ENCODE results near the gene EIF4B. TPM values are rescaled to one million over a fixed set of nuclear protein-coding genes. Genes with fewer than 3 reads are reported as not detected.
A peak's percentile ranks its signal among the peaks of the same experiment; 100 is the strongest.

Gene EIF4B
- polyA plus RNA-seq, 1 experiment: 645 TPM

DNA sequence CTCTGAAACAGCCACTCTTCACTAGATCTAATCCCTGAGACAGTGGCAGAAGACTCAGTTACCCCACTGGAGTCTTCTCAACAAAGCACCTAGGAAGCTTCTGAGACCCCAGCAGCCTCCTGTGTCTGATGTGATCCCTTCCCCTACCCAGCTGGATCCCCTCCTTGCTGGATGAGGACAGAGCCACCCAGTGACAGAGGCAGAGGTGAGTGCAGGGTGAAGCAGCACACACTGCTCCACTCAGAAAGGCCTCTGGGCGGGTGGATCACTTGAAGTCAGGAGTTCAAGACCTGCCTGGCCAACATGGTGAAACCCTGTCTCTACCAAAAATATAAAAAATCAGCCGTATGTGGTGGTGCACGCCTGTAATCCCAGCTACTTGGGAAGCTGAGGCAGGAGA lies 70.2 kb downstream of the EIF4B start:
- Histone ChIP-seq H3K9me3 (ENCODE audit: control insufficient read depth, insufficient read depth, low read length) (no peaks in the 10 kb centered on the region), H3K27ac (ENCODE audit: low read depth, low read length) (no peak overlapping the region), H3K27me3 (ENCODE audit: control insufficient read depth, insufficient read depth, low read length) (no peaks in the 10 kb centered on the region), H3K4me3 (ENCODE audit: low read depth, low read length) (no peak overlapping the region)
- ChIA-PET CTCF (interaction anchor here (0.6 to 2.5 kb wide), 5 partner anchors 11 to 121 kb away, joined by 3 to 16 read pairs (median 5); no protein-coding TSS in a partner anchor), POLR2A (no interaction called here)
- no peak for DNase-seq (ENCODE audit: low read depth, low spot score)
- no peak for TF ChIP-seq CTCF (IDR thresholded peaks at IDR 0.05; ENCODE audit: low read depth, low read length)

DNA sequence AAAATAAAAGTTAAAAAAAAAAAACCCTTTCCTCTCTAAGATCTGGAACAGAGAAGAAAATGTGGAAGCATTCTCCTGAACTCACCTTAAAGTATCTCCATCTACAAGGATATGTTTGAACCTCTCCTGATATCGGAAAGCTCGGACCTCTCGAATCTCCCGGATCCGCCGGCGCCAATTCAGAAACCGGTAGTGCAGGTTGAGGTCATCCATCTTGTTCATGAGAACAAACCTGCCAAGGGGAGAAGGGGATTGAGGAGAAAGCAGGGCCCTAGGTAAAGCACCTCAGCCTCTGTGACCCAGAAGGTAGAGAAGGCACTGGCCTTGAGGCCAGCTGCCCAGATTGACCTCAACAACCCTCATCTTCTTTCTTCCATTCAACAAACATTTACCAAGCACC lies 70.8 kb downstream of the EIF4B start:
- no peaks in the 10 kb centered on the region for H3K27me3 ChIP-seq (ENCODE audit: control insufficient read depth, insufficient read depth, low read length)
- CTCF ChIA-PET: interaction anchor here (1.5 to 2.5 kb wide), 2 partner anchors 11 to 121 kb away, joined by 5 to 16 read pairs; no protein-coding TSS in a partner anchor

DNA sequence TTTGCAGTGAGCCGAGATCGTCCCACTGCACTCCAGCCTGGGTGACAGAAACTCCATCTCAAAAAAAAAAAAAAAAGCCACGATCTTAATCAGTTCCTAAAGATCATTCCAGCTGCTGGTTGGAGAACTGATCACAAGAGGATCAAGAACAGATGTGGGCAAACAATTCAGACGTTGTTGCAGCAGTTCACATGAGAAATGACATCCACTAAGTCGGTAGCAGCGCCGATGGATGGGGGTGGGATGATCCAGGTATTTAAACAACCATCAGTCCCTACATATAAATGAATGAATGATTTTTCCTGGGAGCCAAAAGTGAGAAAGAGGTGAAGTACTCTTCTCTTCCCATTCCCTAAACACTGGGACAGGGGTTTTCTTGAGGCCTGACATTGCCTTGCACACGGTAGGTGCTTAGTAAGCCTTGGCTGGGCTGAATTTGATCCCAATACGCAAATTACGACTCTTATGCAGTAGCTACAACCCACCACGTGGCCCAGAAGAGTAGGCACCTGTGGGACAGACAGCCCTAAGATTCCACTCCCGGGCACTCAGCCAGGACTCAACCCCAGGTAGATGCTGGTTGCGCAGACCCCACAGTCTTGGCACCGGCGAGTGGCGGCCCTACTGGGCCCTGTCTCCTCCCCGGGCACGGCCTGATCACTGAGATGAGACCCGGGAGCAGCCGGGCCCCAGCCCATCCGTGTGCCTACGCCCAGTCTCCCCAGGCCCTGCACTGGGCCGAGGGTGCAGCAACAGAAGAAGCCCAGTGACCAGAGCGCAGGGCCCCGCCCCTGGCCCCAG lies 72.4 kb downstream of the EIF4B start:
- no peak for DNase-seq (ENCODE audit: low read depth, low spot score)
- POLR2A ChIA-PET: interaction anchor here (0.5 to 3.1 kb wide), 28 partner anchors 8 to 1212 kb away, joined by 3 to 64 read pairs (median 4); partner anchors contain the start of genes CSAD, IGFBP6, PFDN5 and SOAT2
- CTCF ChIA-PET: interaction anchor here (0.9 to 3.5 kb wide), 6 partner anchors 13 to 242 kb away, joined by 3 to 31 read pairs (median 9); partner anchors contain the start of genes AAAS and IGFBP6
- no peak for TF ChIP-seq CTCF (IDR thresholded peaks at IDR 0.05; ENCODE audit: low read depth, low read length)
- no peaks in the 10 kb centered on the region for H3K9me3 ChIP-seq (ENCODE audit: control insufficient read depth, insufficient read depth, low read length)
- H3K4me3 ChIP-seq (ENCODE audit: low read depth, low read length): peak overlapping the region; percentile 69
- H3K27ac ChIP-seq (ENCODE audit: low read depth, low read length): peak overlapping the region; percentile 66
- H3K27me3 ChIP-seq (ENCODE audit: control insufficient read depth, insufficient read depth, low read length): no peaks in the 10 kb centered on the region

More for the DNA sequence above, 70.8 kb downstream of the EIF4B start:
- Histone ChIP-seq H3K9me3 (ENCODE audit: control insufficient read depth, insufficient read depth, low read length) (no peaks in the 10 kb centered on the region), H3K27ac (ENCODE audit: low read depth, low read length) (no peak overlapping the region), H3K4me3 (ENCODE audit: low read depth, low read length) (no peak overlapping the region)
- DNase-seq (ENCODE audit: low read depth, low spot score): no peak
- no peak for TF ChIP-seq CTCF (IDR thresholded peaks at IDR 0.05; ENCODE audit: low read depth, low read length)
- POLR2A ChIA-PET: no interaction called here

DNA sequence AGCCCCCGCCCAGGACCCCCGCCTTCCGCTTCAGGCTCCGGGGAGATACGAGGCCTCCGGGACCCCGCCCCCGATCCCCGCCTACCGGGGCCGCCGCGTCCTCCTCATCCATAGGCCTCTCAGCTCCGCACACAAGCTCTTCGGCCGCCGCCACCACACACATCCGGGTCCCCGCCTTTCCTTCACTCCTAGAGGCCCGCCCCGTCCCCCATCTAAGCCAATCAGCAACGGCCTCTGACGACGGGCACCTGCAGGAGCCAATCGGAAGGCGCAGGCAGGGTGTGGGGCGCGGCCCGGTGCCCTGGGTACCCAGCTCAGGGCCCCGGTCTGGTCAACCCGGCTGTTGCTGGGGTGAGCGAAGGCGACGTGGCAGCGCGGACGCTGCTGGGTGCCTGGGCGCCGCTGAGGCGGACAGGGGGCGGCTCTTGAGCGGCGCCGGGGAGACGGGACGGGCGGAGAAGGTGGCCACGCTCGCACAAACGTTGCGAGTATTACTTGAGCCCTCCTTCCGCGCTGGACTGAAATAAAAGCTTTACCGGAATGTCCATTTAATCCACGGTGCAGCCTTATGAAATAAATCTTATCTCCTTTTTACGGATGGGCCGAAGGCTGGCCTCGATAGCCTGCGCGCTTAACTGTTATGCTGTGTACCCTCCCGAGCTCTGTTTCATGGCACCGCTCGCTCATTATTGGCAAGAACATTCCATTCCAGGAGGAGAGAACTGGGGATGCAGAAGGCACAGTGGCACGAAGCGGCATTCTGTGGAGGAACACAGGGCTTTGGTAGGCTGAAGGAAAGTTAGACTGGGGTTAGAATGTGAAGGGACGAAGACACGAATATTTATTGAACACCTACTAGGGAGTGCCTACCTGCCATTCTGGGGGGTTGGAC lies 73.2 kb downstream of the EIF4B start, which contains the start of gene SPRYD3:
Gene SPRYD3, minus strand, starts transcription at position 165 of the 892 bp plus-strand sequence. Its CDS starts 57 bp downstream, at position 108.
- no peak for TF ChIP-seq CTCF (IDR thresholded peaks at IDR 0.05; ENCODE audit: low read depth, low read length)
- CTCF ChIA-PET: interaction anchor here (0.6 to 3.5 kb wide), 7 partner anchors 14 to 242 kb away, joined by 3 to 31 read pairs (median 7); partner anchors contain the start of genes AAAS and IGFBP6
- Histone ChIP-seq H3K27ac (ENCODE audit: low read depth, low read length) (peak within 1 kb of the TSS; percentile 97), H3K27me3 (ENCODE audit: control insufficient read depth, insufficient read depth, low read length) (no peaks in the 10 kb centered on the region), H3K4me3 (ENCODE audit: low read depth, low read length) (peak within 1 kb of the TSS; percentile 69), H3K9me3 (ENCODE audit: control insufficient read depth, insufficient read depth, low read length) (peaks cover 2% of the 10 kb centered on the region; the same call in 1 of the 2 replicates)
- POLR2A ChIA-PET: interaction anchor here (0.5 to 3.1 kb wide), 28 partner anchors 9 to 1213 kb away, joined by 3 to 64 read pairs (median 4); partner anchors contain the start of genes CSAD, IGFBP6, PFDN5 and SOAT2
- DNase-seq (ENCODE audit: low read depth, low spot score): peak; percentile 94
